HepG2 (cell line): ENCODE results near the gene PTTG1. TPM values are rescaled to one million over a fixed set of nuclear protein-coding genes. Genes with fewer than 3 reads are reported as not detected.

Experiments
- CC2D1A ChIP-seq: sonication (generic); formaldehyde crosslinking; IDR thresholded peaks from 2 replicates; pipeline ENCODE4 v1.8.1; 2023; ENCODE audit warnings: mild to moderate bottlenecking, missing genetic modification reagents
- CREB1 ChIP-seq, 2 experiments: fragments of 450-650 bp in 1 of 2; IDR thresholded peaks; 2 replicates each; pipeline ENCODE4 v1.6.1; 2016 to 2017; ENCODE audit warnings: control low read depth in 1 of 2, mild to moderate bottlenecking in 1 of 2, missing compliant biosample characterization in 1 of 2, missing genetic modification characterization in 1 of 2
- DRAP1 ChIP-seq: IDR thresholded peaks from 2 replicates; pipeline ENCODE4 v1.6.1; 2016; ENCODE audit warnings: missing genetic modification reagents, missing compliant biosample characterization
- GABPB1 ChIP-seq: IDR thresholded peaks from 2 replicates; pipeline ENCODE4 v1.6.1; 2016; ENCODE audit warnings: mild to moderate bottlenecking, missing genetic modification reagents, moderate library complexity, missing compliant biosample characterization
- HDAC1 ChIP-seq: sonication (generic); formaldehyde crosslinking; IDR thresholded peaks from 2 replicates; pipeline ENCODE4 v1.5.1; 2020; ENCODE audit warnings: mild to moderate bottlenecking, missing genetic modification reagents
- KDM2A ChIP-seq: sonication (generic); formaldehyde crosslinking; IDR thresholded peaks from 2 replicates; pipeline ENCODE4 v1.4.0; 2020; ENCODE audit warnings: low read depth, missing genetic modification reagents, borderline replicate concordance
- KDM5A ChIP-seq: fragments of 200-600 bp; sonication (generic); IDR thresholded peaks from 2 replicates; pipeline ENCODE4 v1.7.0; 2018; ENCODE audit warnings: antibody characterized with exemption, mild to moderate bottlenecking, low read length, borderline replicate concordance
- KDM5B ChIP-seq: sonication (generic); formaldehyde crosslinking; IDR thresholded peaks from 2 replicates; pipeline ENCODE4 v1.4.0; 2020; ENCODE audit warnings: missing genetic modification reagents, mild to moderate bottlenecking, borderline replicate concordance
- KLF16 ChIP-seq, 2 experiments: sonication (generic) in 1 of 2; formaldehyde crosslinking in 1 of 2; IDR thresholded peaks; 2 replicates each; pipeline versions ENCODE4 v1.6.1 to v1.8.0; 2016 to 2023; ENCODE audit warnings: missing genetic modification reagents in 2 of 2, missing compliant biosample characterization in 1 of 2
- MATR3 ChIP-seq: sonication (generic); formaldehyde crosslinking; IDR thresholded peaks from 2 replicates; pipeline ENCODE4 v1.4.0; 2020; ENCODE audit warnings: missing genetic modification reagents
- MEIS1 ChIP-seq: sonication (generic); formaldehyde crosslinking; IDR thresholded peaks from 2 replicates; pipeline ENCODE4 v1.9.0; 2021; ENCODE audit warnings: mild to moderate bottlenecking, missing genetic modification reagents, moderate library complexity, borderline replicate concordance
- POLR2A ChIP-seq, 2 experiments: IDR thresholded peaks; 2 replicates each; pipeline ENCODE4 v1.6.1; 2011; ENCODE audit warnings: low read depth in 2 of 2, low read length in 2 of 2, mild to moderate bottlenecking in 1 of 2, moderate library complexity in 1 of 2; ENCODE audit not compliant: insufficient read depth in 1 of 2
- SIN3B ChIP-seq: fragments of 150-350 bp; IDR thresholded peaks from 2 replicates; pipeline ENCODE4 v1.6.1; 2014; ENCODE audit warnings: low read length
- UBTF ChIP-seq: sonication (generic); formaldehyde crosslinking; IDR thresholded peaks from 2 replicates; pipeline ENCODE4 v1.4.0; 2020; ENCODE audit warnings: mild to moderate bottlenecking, missing genetic modification reagents
- USF2 ChIP-seq, 2 experiments: sonication (generic) in 1 of 2; formaldehyde crosslinking in 1 of 2; IDR thresholded peaks; 2 replicates each; pipeline versions ENCODE4 v1.5.1 to v1.6.1; 2011 to 2020; ENCODE audit warnings: borderline replicate concordance in 1 of 2, low read depth in 1 of 2, low read length in 1 of 2, mild to moderate bottlenecking in 1 of 2, missing genetic modification reagents in 1 of 2, moderate library complexity in 1 of 2
- XRCC5 ChIP-seq: fragments of 200-400 bp; formaldehyde crosslinking; optimal IDR thresholded peaks from 2 replicates; pipeline ENCODE3; 2017; ENCODE audit warnings: mild to moderate bottlenecking, low read length
- YEATS2 ChIP-seq: sonication (generic); formaldehyde crosslinking; IDR thresholded peaks from 2 replicates; pipeline ENCODE4 v1.4.0; 2020; ENCODE audit warnings: missing genetic modification reagents, borderline replicate concordance
- ZFP90 ChIP-seq: sonication (generic); formaldehyde crosslinking; IDR thresholded peaks from 2 replicates; pipeline ENCODE4 v1.8.0; 2022; ENCODE audit warnings: missing genetic modification reagents, mild to moderate bottlenecking, inconsistent platforms, borderline replicate concordance
- ZNF574 ChIP-seq: sonication (generic); formaldehyde crosslinking; IDR thresholded peaks from 2 replicates; pipeline ENCODE4 v1.4.0; 2020; ENCODE audit warnings: missing genetic modification reagents
- polyA plus RNA-seq, 8 experiments: library from polyadenylated mRNA; depleted of rRNA in 3 of 8; stranded (reverse) in 7 of 8; unstranded in 1 of 8; fragments of >200 nt; fragmentation: Illumina TruSeq in 4 of 8; extraction: Trizol in 4 of 8; gene quantifications; 2 replicates each; pipeline versions ENCODE4 v1.2.1 to v1.2.3, GENCODE V29; 2011 to 2016; ENCODE audit warnings: low read depth in 4 of 8, missing spikeins in 1 of 8, mixed read lengths in 1 of 8; ENCODE audit not compliant: insufficient read depth in 1 of 8
- total RNA-seq, 5 experiments: library from RNA; depleted of rRNA; stranded (reverse); fragments of >200 nt; fragmentation: Illumina TruSeq; extraction: Trizol; gene quantifications; 2 replicates each; pipeline ENCODE4 v1.2.3, GENCODE V29; 2016; ENCODE audit warnings: low read depth in 1 of 5

PTTG1 gene
- total and polyA plus RNA-seq, 2 of the 13 experiments (the other 11 are each of a cell fraction or from before 2014, with no cell fraction given) = 102 to 161 TPM

- TF ChIP-seq UBTF (peak; percentile 34; the same call in 1 of the 2 replicates), KDM2A (CRISPR knock-in tag) (peak; percentile 50; the same call in 1 of the 2 replicates), KDM5B (peak; percentile 68; the same call in 1 of the 2 replicates), XRCC5 (peak; percentile 18), MEIS1 (CRISPR knock-in tag) (no peak), ZFP90 (no peak), CC2D1A (peak; percentile 73; the same call in 1 of the 2 replicates), ZNF574 (CRISPR knock-in tag) (0 out of 2 replicates have a peak, but pooled peaks have one; percentile 37), YEATS2 (CRISPR knock-in tag) (peak; percentile 40; the same call in 1 of the 2 replicates), CREB1 (IDR thresholded peaks at IDR 0.05) (no peak), CREB1 (CRISPR knock-in tag; IDR thresholded peaks at IDR 0.05) (no peak), KLF16 (CRISPR knock-in tag; IDR thresholded peaks at IDR 0.05) (peak in 1 of 2 experiments; percentile 67; a peak in 2 of 4 replicates), POLR2A (IDR thresholded peaks at IDR 0.05; ENCODE audit: insufficient read depth in 1 of 2, low read depth in 2 of 2, low read length in 2 of 2) (peak; percentile 70 to 83), DRAP1 (CRISPR knock-in tag) (peak; percentile 93), HDAC1 (CRISPR knock-in tag) (peak; percentile 83), GABPB1 (CRISPR knock-in tag) (peak; percentile 65), USF2 (IDR thresholded peaks at IDR 0.05; ENCODE audit: low read depth, low read length) (no peak), USF2 (CRISPR knock-in tag; IDR thresholded peaks at IDR 0.05; ENCODE audit: borderline replicate concordance) (no peak), SIN3B (peak; percentile 63; the same call in 1 of the 2 replicates), MATR3 (CRISPR knock-in tag) (no peak), KDM5A (peak; percentile 50; the same call in 1 of the 2 replicates)
Observed at GRCh38 chr5:160421625-160422258, at the start of gene PTTG1 (continued).
